Stimulated activated CD8-positive, alpha-beta memory T cell treated with anti-CD3 and anti-CD28 coated beads, Interleukin-7, amount 100 ng/mL, for 48 hours (primary cell): Measurements from ENCODE around the gene ZNF740.

Source experiments
- DNase-seq, 2 donors: peaks; one replicate each; pipeline ENCODE4 v3.0.0-alpha.2; 2020; ENCODE audit warnings: low read depth in 1 of 2; ENCODE audit errors: extremely low read depth in 1 of 2

Gene ZNF740

DNA sequence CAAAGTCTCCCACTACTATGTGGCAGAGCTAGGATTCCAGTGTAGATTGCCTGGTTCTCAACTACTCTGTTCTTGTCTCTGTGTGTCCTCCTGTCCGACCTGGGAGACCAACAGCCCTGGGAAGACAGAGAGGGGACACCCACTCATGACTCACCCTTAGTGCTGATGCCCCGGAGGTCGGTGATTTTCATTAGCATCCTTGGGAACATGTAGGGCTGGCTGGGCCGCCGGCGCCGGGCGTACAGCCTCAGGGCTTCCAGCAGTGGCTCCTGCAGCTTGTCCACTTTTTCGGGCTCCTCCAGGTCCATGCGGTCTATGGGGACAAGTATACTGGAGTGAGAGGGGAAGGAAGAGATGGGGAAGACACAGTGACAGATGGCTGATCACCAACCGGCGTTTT lies 32.4 kb downstream of the ZNF740 start:
- DNase-seq = no peak

- DNase-seq = peak; percentile 57 to 72
Observed at GRCh38 chr12:53213348-53213747, 32.8 kb downstream of the ZNF740 start.

DNA sequence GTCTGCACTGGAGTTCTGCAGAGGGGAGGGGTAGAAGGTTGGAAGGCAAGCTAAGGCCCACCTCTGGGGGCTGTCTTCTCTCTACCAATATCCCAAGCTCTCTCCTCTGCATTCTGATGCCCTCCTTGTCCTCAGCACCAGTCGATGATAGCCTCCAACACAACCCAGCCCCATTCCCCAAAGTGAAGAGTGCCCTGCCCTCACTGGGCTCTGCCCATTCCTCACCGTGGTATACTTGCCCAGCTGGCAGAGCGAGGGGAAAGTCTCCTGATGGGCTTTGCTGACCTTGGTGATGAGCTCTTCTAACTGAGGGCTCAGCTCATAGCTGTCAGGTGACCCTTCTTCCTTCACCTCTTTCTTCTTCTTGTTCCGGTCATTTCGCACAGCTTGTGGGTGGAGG lies 33.7 kb downstream of the ZNF740 start:
- DNase-seq = no peak

DNA sequence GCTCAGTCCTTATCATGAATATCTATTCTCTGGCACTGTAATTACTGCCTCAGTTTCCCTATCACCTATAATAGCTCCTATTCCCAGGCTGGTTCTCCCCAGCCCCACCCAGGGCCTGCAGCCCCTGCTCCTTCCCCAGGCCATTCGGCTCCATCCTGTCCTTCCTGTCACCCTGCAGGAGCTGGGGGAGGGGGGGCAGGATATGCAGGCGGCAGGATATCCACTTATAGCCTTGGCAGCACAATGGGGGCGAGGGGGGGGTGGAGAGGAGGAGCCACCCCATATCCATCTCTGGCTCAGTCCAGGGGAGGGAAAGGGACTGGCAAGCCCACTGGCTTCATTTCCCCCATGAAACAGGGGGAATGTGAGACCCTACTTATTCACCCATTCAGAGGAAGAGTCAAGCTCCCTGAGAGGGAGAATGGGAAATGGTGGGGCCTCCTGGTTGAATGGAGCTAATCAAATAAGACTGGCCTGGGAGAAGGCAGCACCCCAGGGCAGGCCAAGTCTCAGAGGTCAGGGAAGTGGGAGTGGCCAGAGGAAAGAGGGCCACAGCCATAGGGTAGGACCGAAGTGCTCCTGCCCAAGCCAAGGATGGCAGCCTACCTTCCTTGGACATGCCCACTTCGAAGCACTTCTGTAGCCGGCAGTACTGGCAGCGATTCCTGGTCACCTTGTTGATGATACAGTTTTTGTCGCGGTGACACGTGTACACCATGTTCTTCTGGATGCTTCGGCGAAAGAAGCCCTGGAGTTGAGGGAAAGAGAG lies 34.3 kb downstream of the ZNF740 start:
- DNase-seq = no peak

DNA sequence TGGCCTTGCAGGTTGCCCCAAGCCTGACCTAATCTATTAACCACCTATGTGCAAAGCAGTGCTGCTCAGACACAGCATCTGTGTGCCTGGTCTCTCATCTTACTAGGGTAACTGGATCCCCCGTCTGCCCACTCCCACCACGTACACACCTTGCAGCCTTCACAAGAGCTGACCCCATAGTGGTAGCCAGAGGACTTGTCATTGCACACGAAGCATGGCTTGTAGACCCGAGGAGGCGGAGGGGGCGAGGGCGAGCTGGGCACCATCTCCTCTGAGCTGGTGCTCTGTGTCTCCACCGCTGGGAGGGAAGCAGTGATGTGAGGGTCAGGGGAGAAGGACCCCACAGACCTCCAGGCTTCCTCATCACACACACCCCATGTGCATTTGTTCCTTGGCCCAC lies 35.0 kb downstream of the ZNF740 start:
- DNase-seq = no peak

- DNase-seq = peak in 1 of 2 donors; percentile 67
Observed at GRCh38 chr12:53217051-53217930, 36.8 kb downstream of the ZNF740 start.

GRCh38 chr12:53217931-53218307 lies 37.4 kb downstream of the ZNF740 start:
- no peak for DNase-seq

GRCh38 chr12:53218551-53219291 lies 38.2 kb downstream of the ZNF740 start:
- DNase-seq = no peak

GRCh38 chr12:53219292-53219955 lies 38.9 kb downstream of the ZNF740 start:
- peak; percentile 62 to 66 for DNase-seq

- peak; percentile 70 for DNase-seq
Observed at GRCh38 chr12:53219956-53220693, 39.6 kb downstream of the ZNF740 start.

GRCh38 chr12:53220694-53221202 lies 40.2 kb downstream of the ZNF740 start:
- DNase-seq = peak; percentile 75 to 80

GRCh38 chr12:53221203-53222080 lies 40.9 kb downstream of the ZNF740 start:
- peak in 1 of 2 donors; percentile 32 for DNase-seq

- DNase-seq = no peak
Observed at GRCh38 chr12:53222170-53222721, 41.7 kb downstream of the ZNF740 start.

DNA sequence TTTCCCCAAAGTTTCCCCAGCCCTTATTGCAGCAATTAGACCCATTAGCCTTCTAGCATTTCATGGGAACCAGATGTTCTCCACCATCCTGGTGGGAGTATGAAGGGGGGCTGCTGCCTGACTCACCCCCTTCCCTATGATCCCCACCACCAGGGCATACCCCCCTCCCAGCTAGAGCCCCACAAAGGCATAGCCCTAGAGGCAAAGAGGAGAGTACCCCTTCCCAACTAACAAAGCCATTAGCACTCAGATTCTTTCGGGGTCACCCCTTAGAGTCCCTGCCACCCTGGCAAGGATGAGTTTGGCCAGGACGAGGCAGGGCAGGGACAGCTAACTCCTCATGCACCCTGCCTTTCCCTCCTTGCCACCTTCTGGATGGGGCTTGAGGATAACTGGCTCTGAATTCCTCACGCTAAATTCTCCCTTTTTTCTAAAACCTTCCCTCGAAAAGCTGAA lies 42.3 kb downstream of the ZNF740 start:
- DNase-seq = no peak

DNA sequence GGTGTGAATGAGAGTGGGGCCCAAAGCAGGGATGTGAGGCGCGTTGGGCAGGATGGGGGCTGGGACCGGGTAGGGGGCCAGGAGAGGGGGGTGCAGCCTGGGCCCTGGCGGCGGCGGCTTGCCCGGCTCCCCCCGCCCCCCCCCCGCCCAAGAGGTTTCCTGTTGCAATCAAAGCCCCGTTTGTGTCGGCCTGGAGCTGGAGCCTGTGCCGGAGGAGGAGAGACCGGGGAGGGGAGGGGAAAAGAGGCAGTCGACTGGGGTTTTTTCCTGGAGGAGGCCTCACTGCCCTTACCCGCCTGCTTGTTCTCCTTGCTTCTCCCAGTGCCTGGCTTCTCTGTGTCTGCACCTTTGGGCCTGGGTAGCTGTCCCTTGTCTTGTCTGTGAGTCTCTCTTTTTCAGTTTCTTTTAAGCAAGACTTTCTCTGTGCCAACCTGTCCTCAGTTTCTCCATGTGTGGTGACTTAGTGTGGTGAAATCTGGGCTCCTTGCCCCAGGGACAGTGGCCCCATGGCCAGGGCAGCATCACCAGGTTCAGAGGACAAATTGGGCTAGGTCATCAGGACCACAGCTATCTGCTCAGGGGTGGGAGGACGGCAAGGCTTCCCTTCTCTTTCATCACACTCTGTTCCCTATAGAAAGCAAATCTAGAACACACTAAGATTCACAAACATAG lies 43.0 kb downstream of the ZNF740 start:
- DNase-seq = no peak

DNA sequence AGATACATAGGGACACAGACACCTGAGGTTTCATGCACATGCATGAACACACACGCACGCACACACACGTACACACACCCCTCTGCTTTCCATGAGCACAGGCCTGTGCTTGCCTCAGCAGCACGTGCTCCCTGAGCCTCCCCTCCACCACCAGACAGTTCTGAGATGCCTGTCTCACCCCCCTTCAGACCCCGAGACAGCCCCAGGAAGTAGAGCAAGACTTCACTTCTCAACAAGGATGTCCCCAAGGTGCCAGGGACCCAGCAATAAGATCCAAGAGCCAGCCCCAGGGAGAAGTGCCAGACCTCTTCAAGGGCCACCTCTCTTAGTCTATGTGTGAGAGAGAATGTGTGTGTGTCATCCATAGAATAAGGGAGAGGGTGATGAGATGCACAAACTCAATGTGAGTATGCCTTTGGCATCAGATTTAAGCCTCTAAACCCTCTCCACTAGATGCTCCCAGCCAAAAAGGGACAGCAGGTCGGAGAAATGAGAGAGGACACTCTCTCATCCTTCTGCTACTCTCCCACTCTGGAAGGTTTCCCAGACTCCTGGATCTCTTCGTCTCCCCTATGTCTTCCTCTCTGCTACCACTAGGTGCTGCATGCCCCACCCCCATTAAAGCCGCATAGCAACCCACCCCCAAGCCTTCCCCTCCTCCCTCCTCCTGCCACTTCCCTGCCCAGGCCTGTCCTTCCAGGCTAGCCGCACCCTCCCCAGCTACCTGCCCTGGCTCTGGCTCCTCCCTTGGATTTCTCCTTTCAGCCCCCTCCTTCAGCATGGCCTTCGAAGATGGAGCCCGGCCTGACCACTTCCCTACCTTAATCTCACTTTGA lies 43.8 kb downstream of the ZNF740 start:
- DNase-seq = no peak
